HG02973 (cell line): ENCODE data around the gene ARL10.

Source experiments
- ATAC-seq: cut with Tn5 transposase; IDR thresholded peaks from one replicate; pipeline ENCODE4 v1.9.1; 2021; ENCODE audit warnings: moderate library complexity; ENCODE audit not compliant: unreplicated experiment

ARL10 gene

GRCh38 chr5:176365351-176366231 lies at the start of gene ARL10:
Gene ARL10 (plus strand): TSS chr5:176365487. CDS start chr5:176365564, 77 bp downstream.
- ATAC-seq = peak; percentile 35

- no peak for ATAC-seq
These were observed 47.5 kb upstream of the ARL10 start for GRCh38 chr5:176317534-176318374.

DNA sequence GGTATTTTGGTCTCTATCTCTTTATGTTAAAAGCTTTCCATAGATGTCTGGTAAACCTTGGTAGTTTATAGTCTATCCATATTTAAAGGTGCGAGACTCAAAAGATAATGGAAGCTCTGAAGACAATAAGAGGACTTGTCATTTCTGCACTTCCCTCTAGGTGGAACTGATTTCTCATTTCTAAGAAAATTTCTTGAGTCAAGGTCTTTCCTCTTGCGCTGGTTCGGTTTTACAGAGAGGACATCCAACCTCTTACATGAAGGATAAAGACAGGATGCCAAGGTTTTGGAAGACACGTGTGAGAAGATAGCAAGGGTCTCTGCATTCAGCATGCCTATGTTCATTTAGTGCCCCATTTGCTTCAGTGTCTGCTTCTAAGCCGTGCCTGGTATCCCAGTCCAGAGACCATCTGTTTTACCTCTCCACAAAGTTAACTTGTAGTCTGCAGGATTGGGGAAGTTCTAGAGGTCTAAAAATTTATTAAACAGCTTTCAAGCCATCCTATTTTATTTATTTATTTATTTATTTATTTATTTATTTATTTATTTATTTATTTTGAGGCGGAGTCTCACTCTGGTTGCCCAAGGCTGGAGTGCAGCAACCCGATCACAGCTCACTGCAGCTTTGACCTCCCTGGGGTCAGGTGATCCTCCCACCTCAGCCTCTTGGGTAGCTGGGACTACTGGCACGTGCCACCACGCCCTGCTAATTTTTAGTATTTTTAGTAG lies 45.3 kb upstream of the ARL10 start:
- ATAC-seq = no peak

DNA sequence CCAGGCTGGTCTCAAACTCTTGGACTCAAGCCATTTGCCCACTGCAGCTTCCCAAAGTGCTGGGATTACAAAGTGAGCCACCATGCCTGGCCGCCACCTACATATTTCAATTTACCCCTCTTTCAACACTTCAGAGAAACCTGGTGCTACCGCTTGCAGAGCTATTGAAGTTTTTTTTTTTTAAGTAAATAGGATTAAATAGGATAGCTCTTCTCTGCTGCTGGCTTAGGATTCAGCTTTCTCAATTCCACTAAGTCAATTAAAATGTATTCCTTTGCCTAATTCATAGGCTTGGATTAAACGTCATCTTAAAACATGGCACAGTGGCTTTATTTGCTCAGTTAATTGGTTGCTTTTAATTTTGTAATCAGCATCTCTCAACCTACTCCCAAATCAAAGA lies 44.7 kb upstream of the ARL10 start:
- ATAC-seq = no peak

DNA sequence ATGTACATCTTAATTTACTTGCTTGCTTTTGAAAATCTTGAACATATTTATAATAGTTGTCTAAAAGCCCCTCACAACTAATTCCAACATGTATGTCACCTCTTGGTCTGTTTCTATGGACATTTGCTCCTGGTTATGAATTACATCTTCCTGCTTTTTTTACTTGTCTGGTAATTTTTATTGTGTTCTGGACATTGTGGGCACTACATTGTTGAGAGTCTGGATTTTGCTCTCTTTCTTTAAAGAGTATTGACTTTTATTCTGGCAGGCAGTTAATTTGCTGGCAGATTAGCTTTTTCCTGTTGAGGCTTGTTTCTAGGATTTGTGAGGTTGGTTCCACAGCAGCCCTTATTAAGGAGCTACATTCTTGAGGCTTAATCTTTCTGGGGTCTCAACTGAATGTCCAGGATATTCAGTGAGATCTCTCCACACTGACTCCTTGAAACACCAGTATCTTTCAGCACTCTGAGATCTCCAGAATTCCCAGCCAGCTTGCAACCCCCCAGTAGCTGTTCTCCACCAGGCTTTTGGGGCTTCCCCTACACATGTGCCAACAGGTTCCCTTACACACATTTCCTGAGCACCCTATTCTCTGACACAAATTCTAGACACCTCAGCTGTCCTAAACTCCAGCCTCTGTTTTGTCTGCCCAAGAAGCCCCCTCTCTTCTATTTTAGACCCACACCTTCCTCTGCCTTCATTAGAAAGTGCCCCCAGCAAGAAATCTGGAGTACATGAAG lies 31.1 kb upstream of the ARL10 start:
- ATAC-seq = no peak

- ATAC-seq = no peak
These were observed 27.4 kb upstream of the ARL10 start for GRCh38 chr5:176337913-176338312.

DNA sequence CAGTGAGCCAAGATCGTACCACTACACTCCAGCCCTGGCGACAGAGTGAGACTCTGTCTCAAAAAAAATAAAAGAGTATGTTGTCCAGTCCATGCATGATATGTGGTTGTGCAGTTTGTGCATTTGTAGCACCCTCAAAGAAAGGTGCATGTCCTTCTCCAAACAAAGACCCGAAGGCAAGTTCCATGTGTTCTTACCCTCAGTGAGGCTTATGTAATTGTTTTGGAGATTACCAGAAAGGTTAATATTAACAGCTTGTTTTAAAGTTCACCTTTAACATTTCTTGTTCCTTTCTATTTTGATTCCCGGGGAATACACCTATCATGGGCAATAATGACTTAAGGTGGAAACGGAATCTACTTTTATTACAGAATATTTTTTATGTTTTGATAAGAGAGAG lies 26.0 kb upstream of the ARL10 start:
- no peak for ATAC-seq

GRCh38 chr5:176341325-176342157 lies 23.7 kb upstream of the ARL10 start:
- ATAC-seq = no peak

- ATAC-seq = no peak
These were observed 23.2 kb upstream of the ARL10 start for GRCh38 chr5:176342158-176342483.

DNA sequence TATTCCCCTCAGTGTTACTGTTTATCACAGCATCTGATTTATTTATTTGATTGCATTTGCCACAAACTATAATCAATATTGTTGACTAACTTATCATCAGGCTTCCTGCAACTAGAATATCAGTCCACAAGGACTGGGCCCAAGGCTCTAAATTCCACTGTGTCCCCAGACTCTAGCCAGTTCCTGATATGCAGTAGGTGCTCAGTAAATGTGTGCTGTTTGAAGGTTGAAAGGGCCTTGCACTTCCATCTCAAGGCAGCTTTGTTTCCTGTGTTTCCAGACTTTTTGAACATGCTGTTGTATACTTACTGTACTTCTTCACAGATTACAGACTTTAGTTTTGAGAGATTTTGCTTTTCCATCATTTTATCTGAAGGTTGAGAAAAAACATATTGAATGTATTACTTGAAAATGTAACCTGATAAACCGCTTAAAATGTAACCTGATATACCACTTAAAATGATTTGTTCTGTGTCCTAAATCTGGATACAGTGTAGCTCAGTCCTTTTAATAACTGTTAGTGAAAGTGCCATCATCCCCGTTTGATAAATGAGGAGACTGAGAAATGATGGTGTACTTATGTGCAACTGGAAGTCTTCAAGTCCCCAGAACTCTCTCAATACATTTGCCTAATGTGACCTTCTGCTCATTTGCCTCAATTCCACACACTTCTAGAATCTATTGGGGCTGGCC lies 22.4 kb upstream of the ARL10 start:
- no peak for ATAC-seq

GRCh38 chr5:176350416-176350815 lies 14.9 kb upstream of the ARL10 start:
- no peak for ATAC-seq

DNA sequence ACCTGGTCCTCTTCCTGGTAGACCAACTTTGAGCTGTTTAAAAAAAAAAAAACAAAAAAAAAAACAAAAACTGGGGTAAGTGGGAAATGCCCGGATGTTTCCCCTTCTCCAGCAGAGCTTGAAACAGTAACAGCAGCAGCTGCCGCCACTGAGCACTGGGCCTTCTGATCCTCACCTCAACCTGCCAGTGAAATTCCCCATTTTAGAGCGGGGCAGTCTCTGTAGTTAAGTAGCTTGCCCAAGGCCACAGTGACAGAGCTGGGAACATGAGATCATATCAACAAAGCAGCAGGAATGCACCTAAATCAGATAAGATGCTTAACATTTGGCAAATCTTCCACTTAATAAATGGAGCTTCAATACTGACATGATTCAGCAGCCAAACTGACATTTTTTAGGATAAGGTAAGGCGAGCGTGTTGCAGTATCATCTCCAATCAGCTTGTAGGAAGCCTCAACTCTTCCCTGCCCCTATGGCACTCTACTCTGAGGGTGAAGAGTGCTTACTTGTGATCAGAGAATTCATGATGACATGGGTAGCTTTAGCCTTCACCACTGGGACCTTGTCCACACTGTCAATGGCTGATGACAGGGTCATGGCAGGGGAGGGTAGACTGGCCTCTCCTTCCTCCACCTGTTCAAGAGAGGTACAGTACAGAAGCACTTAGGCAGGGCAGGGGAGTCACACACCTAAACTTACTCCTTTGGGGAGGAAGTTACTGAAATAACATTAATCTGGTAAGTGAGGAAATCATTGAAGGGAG lies 13.0 kb upstream of the ARL10 start:
- ATAC-seq = no peak

DNA sequence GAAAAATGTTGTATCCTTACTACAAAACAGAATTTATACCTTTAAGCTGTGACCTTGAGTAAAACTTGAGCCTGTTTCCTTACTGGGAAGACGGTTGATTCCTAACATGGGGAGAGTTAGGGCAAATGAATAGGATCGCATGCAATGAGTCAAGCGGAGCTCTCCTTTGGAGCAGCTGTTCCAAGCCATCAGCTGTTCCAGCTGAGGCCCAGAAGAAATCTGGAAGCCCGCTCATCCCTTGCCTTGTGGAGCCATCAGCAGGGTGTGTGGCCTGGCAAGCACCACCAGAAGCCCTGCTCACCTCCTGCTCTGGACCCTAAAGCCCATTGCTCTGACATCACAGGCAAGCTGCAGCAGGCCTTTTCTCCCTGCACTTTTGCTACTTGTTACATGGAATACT lies 11.8 kb upstream of the ARL10 start:
- no peak for ATAC-seq

GRCh38 chr5:176355400-176356178 lies 9.7 kb upstream of the ARL10 start:
- no peak for ATAC-seq

GRCh38 chr5:176356179-176356566 lies 9.1 kb upstream of the ARL10 start:
- no peak for ATAC-seq

GRCh38 chr5:176359658-176360057 lies 5.6 kb upstream of the ARL10 start:
- ATAC-seq = no peak

- no peak for ATAC-seq
These were observed 4.3 kb upstream of the ARL10 start for GRCh38 chr5:176360894-176361436.
